GM04503 (cell line): ENCODE measurements around the gene CPVL.

Experiments
- DNase-seq: peaks from one replicate; pipeline ENCODE4 v3.0.0-alpha.2; 2012; ENCODE audit warnings: low read depth

CPVL gene

DNA sequence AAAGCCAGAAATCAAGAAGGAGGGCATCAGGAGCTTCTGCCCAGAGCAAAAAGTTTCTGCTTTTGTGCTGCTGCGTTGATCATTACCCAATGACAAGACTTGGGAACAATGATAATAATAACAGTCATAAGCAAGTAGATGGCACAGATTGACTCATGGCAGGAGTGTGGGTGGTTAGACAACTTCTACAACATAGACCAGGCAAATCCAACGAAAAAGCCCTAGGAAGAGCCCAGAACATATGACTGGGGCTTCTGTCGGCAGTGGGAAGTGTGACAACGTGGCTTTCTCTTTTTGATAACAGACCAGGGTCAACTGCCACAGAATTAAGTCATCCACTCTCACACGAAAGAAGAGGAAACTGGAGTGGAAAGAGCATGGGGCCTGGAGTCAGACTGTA lies 102.8 kb downstream of the CPVL start:
- no peak for DNase-seq

DNA sequence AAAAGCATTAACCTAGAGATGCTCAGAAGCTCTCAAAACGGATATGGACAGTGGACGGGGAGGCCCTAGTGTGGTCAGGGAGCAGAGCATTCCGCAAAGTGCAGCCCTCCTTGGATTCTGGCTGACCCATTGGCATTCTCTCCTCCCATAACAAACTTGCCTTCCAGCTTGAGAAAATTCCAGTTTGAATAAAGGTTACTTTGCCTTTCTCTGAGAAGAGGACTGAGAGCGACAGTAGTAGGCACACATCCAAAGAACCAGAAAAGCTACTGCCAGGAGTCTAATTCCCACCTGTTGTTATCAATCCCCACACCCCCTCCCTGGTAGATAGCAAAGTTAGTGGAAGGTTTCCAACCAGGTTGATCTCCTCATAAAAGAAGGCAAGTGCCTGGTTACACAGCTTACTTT lies 103.5 kb downstream of the CPVL start:
- no peak for DNase-seq

DNA sequence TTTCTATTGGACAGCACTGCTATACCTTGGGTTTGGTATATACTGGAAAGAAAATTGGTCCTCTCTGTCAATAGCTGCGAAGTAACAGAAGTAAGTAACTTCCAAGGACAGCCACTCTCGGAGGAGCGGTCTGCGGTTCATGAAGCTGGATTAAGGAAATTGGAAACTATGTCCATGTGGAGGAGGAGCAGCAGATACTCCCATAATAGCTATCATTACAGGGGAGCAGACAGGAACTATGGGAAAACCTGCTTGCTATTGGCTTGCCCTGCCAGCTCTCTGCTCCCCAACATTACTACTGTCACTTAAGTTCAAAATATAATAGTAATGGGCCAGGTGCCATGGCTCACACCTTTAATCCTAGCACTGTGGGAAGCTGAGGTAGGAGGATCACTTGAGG lies 104.3 kb downstream of the CPVL start:
- no peak for DNase-seq

DNA sequence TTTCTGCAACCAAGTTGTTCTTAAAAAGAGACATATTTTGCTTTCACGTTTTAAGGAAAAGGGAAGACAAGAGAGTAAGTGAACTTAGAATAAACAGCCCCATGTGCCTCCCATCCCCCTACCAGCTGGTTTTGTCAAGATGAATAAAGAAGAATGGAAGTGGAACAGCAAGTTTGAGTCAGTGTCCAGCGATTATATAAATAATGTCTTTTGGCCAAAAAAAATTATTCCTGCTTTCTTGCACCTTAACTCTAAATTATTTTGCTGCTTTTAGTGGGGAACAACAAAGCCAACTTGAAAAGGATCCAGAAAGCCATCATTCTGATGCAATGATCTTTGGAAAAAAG lies 105.8 kb downstream of the CPVL start:
- no peak for DNase-seq

DNA sequence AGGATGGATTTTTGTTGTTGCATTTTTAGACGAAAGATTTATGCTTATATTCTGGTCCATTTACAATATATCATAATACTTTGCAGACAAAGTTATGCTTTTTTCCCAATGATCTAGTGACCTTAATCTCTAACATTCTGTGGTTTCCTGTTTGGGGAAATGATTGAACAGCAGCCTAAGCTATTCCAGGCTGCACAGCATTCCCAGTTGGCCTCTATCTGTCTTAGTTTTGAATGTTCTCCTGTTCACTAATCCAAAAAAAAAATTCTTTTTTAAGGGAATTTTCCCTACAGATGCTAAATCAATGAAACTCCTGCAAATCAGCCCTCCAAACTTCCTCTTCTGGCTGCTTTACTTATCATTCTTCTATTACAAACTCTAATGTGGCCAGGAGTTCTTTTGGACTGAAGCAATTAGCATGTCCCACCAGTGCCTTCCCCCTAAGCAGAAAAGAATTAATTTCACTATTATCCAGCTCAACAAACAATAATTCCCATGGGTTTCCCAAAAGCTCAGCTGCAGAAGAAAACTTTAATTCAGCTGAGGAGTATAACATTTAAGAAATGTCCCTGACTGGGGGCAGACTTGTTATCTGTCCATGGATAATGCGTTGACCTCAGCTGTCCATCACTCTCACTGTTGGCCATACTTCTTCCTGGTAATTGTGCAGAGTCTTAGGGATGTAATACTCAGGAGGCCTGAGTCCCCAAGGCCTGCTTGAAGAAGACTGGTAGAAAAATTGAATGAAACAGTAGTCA lies 106.3 kb downstream of the CPVL start:
- peak; percentile 22 for DNase-seq

DNA sequence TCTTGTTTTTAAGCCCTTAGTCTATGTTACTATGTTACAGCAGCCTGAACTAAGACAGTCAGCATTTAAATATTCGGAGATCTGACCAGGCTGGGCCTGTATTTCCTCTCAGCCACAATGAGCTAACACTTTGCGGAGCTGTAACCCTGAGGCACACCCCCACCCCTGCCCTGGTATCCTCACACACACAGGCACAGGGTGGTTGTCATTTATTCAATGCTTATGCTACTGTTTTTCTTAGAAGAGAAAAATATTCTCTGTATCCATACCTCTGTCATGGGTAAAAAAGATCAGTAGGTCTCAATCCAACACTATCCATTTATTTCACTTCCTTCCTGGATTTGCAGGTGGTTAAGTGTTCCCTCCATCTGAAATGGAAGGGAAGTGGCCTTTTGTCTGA lies 107.9 kb downstream of the CPVL start:
- DNase-seq = no peak

DNA sequence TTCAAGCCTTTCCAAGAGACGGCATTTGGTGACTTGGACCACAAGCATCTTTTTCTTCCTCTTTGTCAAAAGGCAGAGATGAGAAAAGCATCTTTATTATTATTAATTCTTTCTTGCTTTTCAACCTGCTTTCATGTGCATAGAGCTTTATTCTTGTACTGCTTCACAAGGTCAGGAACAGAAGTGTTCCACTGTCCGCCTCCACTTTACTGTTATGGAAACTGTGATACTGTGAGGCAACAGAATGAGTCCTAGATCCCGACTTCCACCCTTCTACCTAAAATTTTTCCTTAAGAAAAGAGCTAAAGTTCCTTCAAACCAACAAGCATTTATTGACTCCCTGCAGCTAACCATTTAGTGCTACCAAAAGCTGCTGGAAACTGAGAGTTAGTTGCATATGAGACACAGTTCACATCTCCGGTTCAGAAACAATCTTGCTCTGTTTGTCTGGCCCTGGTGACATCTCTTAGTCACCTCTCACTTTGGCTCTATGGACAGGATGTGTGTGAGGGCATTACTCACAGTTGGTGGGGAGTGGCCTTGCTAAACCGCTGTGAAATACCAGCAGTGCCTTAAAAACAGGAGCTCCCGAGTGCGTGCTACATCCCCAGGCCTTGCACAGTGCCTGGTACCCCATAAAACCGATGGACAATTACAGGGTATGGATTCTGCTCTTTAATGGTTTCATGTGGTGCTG lies 111.1 kb downstream of the CPVL start:
- DNase-seq = peak; percentile 35

DNA sequence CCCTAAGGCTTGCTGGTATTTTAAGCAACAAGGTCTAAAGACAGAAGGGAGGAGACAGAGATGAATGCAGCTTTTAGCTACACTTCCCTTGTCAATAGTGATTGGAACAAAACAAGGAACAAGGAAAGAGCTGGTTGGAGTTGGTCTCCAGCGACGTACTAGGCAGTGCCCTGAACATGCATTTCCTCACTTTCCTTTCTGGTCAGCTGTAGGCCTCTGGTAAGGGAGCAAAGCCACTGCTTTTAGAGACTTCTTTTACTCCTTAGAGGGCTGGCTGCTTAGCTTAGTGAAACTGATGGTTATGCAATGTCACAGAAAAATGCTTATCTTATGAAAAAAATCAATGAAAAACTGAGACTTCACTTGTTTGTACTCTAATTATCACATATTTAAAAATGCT lies 112.8 kb downstream of the CPVL start:
- no peak for DNase-seq

DNA sequence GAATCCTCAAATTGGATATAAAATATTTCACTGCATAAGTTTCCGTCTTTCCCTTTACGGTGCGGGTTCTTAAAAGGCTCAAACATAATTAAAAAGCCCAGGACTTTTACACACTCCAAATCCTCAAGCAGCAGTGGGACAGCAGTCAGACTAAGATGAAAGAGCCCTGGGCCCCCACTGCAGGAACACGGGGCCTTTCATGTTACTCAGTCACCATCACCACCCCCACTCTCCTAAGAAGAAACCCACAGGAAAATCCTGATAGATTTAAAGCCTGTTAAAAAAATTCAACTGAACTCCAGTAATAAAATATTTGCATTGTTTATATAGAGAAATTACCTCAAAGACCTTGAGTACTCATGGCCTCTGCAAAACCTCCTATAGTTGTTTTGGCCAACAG lies 114.2 kb downstream of the CPVL start:
- no peak for DNase-seq

DNA sequence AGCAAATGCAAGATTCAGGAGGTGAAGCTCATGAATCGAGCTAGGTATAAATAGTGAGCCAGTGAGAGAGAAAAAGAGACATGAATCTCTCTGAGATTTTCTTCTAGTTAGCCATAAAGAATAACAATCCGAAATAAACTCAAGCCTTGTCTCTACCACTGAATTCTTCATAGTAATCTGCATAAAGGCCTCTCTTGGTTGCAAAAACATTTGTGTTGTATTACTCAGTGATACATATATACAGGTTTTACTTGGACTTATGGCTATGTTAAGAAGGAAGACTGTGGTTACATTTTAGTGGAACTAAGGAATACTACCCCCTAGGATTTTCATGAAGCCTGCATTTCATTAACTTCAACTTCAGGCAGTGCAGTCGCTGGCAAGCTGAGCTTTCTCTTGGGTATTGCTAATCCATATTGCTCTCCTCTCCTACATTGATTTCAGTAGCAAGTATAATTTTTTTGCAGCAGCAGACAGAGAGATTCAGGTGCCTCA lies 115.5 kb downstream of the CPVL start:
- no peak for DNase-seq

DNA sequence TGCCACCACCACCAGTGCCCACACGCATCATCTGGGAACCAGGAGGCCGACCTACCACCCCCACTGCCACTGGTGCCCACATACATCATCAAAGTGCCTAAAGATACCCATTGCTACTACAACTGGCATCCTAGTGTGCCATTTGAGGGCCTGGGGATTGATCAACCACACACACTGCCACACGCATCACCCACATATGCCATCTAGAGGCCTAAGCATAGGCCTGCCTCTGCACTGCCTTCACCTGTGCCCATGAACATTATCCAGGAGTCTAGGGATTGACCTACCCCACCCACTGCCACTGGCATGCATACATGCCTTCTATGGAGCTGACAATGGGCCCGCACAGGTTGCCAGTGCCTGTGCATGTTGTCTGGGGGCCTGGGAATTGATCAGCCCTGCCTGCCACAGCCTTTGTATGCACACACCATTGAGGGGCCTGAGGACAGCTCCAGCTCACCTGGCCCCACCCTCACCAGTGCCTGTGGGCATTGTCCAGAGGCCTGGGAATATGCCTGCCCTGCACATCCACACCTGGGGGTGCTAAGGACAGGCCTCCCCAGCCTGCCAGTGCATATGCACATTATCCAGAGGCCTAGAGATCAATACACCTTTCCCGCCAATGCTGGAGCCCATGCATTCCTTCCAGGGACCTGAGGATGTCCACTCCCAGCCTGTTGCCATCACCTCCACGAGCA lies 123.9 kb downstream of the CPVL start:
- no peak for DNase-seq

DNA sequence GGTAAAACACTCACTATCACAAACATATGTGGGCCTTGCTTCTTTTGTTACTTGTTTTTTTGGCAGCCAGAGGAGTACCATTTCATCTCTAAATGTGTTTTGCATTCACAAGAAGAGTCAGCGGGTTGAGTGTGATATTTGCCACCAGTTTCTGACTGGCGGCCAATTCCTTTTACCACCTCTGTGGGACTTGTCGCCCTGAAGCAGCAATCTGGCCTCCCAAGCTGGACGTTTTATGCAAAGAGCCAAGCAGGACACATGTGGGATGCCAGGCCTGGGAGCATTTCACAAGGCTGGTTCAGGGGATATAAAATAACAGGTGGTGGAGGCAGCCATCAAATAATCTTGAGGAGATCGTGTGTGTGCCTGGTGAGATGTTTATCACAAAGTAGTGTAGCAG lies 126.4 kb downstream of the CPVL start:
- DNase-seq = no peak

DNA sequence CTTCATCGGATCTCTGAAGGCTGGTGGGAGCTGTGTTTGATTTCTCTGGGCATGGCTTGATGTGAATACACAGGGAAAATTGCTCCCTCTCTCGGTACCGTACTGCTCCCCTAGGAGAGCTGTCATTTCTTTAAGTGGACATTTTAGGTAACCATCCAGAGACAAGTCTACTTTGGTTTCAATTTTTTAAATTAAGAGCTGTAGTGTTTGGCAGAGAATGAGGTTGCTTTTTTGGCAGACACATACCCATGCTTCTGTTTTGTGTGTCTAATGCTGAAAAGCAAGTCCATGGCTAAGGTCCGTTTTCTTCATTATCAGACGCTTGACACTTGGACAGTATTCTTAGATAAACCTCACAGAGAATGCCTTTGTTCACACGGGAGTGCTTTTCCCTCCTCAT lies 127.0 kb downstream of the CPVL start:
- no peak for DNase-seq

DNA sequence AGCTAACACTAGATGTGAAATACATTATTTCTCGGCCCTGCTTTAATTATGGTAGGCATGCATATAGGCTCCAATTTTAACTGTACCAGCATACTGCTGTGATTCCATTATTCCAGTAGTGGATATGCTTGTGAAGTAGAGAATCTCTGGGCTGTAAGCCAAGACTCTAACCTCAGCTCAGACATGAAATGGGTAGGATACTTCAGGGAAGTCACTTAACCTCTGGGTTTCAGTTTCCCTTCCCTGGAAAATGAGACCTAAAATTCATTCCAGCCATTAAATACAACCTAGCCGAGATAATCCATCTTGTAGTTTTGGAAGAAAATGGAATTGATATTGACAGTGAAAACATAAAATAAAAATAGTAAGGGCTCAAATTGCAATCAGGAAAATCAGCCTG lies 128.6 kb downstream of the CPVL start:
- no peak for DNase-seq

DNA sequence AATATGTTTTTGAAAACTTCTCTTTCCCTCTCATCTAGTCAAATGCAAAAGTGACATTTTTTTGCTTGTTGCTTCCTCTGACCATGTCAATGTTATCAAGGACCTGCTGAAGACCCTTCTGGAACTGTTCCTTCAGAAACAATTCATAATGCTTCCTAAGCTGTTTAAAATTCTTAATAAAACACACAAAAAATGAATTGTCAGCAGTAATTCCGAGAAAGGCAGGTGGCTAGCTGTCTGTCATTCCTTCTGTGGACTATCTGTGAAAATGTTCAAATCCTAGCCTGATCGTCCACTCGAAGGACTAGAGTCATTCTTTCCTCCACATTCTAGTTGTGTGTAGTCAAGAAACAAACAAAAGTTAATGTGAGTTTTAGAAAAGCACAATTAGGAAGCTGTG lies 131.6 kb downstream of the CPVL start:
- DNase-seq = no peak

DNA sequence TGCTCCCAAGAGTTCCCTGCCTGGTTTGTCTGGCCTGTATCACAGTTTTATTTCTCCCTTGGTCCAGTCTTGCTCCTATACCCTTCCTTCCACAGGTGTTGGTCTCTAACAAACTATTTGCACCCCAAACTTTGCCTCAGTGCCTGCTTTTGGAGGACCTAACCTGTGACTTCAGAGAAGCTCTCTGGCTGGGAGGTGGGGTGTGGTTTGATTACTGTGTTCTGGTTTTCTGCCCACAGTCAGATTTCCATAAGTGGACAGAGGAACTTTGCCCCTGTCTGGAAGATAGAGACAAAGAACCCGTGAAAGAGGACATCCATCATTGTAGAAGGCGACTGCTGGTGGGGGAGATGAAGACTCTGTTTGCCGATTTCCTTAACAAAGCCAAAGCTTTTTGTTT lies 132.4 kb downstream of the CPVL start:
- DNase-seq = no peak

DNA sequence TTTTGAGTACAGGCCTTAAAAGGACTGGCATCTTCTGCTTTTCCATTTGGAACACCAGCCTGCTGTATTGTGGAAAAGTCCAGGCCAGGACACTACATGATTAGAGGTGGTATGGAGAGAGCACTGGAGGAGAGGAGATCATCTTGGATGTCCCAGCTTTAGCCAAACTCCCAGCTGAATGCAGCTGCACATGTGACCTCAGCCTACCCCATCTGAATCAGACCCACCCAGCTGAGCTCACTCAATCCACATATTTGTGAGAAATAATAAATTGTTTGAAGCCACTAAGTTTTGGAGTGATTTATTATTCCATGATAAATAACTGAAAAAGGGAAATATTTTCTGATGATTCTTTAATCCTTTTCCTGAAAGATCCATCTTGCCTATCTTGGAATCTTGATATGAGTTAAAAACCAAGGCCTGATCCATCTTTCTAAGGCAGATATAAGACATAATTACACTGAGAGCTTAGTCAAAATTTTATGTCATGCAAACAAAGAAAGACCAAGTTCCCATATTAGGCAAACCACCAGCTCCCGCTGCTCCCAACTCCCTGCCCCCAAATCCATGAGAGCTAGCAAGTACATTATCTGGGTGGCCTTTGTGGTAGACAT lies 133.1 kb downstream of the CPVL start:
- no peak for DNase-seq

DNA sequence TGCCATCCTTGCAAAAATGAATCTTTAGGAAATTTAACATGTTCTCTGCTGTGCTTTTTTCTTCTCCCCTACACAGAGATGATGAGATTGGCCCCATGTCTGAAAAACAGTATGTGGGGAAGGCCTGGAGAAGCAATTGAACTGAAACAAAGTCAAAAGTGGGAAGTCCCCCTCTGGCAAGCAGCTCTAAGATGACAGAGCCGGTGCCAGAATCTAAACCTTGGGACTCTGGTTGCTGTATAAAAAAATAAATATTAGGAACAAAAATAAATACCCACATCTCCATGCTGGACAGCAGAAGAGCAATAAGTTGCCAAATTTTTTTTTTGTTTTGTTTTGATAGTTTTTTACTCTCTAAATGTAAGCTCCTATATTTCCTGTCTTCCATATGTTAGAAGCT lies 136.4 kb downstream of the CPVL start:
- no peak for DNase-seq

DNA sequence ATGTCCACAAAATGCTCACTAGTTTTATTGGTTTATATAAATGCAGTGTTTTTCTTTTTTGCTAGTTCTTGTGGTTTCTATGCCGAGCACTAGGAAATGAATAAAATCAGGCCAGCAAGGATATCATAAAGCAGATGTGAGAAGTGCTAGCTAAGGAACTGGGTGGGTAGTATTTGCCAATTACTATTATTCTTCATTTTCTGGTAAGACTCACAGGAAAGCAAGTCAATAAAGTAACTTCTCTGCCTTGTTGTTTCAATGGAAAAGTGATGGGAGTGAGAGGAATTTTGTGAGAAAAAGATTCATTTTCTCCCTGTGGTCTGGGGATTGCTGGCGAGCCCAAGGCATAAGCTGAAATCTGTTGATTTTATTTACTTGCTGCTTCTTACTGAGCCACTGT lies 137.7 kb downstream of the CPVL start:
- DNase-seq = no peak

DNA sequence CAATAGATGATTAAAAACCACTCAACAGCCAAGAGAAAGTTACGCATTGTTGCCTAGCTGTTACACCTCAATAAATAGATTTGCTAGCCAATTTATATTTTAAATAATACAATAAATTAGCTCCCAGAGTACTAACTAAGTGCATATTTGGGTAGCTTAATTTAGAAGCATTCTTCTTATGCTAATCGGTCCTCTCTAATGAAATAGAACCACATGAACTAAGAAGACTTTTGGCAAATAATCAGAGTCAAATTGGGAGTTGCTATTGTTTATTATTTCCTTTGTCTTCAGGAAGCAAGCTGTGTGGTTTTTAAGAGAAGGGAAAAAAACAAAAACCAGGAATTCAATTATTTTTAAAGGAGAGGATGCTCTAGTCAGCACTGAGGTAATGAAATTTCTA lies 139.2 kb downstream of the CPVL start:
- no peak for DNase-seq

DNA sequence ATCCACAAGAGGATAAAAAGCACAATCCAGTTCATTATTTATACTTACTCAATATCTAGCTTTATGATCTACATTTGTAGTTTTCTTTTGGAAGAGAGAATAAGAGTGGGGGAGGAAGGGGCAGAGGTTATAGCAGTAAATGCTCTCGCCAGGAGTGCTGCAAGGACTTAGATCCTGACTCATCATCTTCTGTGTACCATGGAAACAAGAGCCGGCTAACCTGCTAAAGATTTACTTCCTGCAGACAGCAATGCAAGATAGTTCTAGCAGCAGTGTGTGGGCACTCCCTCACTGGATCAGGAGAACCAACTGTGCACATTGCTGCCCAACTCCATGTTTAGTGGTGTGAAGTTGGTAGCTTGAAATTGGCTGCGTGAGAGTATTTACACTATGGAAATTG lies 140.5 kb downstream of the CPVL start:
- DNase-seq = no peak

DNA sequence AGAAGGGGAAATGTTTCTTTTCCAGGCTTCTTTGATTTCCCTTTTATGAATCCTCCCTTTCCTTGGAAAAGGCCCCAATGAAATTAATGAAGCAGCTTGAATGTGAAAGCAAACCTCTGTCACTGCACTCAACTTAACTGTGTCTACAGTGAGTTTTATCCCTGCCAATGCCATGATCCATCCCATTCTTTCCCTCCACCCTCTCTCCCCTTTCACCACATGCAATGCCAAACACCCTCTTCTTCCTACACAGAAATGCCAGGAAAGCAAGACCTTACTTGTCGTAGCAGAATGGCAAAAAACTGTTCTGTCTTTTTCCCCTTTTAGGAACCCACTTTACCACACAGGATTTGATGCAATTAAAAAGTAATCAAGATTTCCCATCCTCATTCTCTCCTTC lies 140.9 kb downstream of the CPVL start:
- DNase-seq = no peak

DNA sequence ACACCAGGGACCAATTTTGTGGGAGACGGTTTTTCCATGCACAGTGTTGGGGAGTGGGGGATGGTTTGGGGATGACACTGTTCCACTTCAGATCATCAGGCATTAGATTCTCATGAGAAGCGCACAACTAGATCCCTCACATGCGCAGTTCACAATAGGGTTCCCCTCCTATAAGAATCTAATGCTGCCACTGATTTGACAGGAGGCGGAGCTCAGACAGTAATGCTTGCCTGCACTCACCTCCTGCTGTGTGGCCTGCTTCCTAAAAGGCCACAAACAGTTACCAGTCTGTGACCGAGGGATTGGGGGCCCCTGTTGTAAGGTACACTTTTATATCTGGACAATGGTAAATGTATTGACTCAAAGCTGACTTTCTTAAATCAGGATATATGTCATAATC lies 142.6 kb downstream of the CPVL start:
- DNase-seq = no peak
